Measurements from ENCODE around the gene SLC22A23.

- TF ChIP-seq CREB1 (CRISPR knock-in tag; IDR thresholded peaks at IDR 0.05; ENCODE audit: low read depth) (no peak), CTCF (conservative IDR thresholded peaks at IDR 0.05; ENCODE audit: low read depth in 2 of 2) (peak; percentile 13 to 48; a peak in 3 of 4 replicates), EZH2 (IDR thresholded peaks at IDR 0.05; ENCODE audit: low read depth, unreplicated experiment) (no peak), POLR2AphosphoS5 (IDR thresholded peaks at IDR 0.05; ENCODE audit: low read depth) (no peak), ZNF331 (CRISPR knock-in tag; IDR thresholded peaks at IDR 0.05; ENCODE audit: low read depth) (no peak), REST (IDR thresholded peaks at IDR 0.05; ENCODE audit: unreplicated experiment) (no peak), EZH2phosphoT487 (IDR thresholded peaks at IDR 0.05; ENCODE audit: unreplicated experiment) (no peak)
Measured at GRCh38 chr6:3239110-3239830, 217.6 kb downstream of the SLC22A23 start.
